Calu3 (cell line): ENCODE measurements around the gene SAMD10. TPM values are rescaled to one million over a fixed set of nuclear protein-coding genes. Genes with fewer than 3 reads are reported as not detected.
"Not testable (repeated sequence)": the region's sequence is repeated elsewhere in the genome, so short reads cannot be mapped to it uniquely, and the experiment has no call there.

ENCODE experiments used
- BruUV-seq: library from RNA; stranded (reverse); fragments of 400-500 nt; replicated peaks from 2 replicates; lab custom pipeline; 2021; lab: Mats Ljungman, UMichigan
- CTCF ChIA-PET: fragments of 300-600 bp; sonication (Branson Sonifier 250); formaldehyde crosslinking; loops from one replicate; lab custom pipeline; 2022; ENCODE audit warnings: antibody characterized with exemption; lab: Charles Lee
- DNase-seq: peaks from one replicate; pipeline ENCODE4 v3.0.0; 2022
- H3K27ac Mint-ChIP-seq: one replicate; pipeline ENCODE4 v1.8.0; 2022; ENCODE audit warnings: mixed read lengths; ENCODE audit not compliant: unreplicated experiment
- H3K27me3 Mint-ChIP-seq: one replicate; pipeline ENCODE4 v1.8.0; 2022; ENCODE audit warnings: mixed read lengths; ENCODE audit not compliant: unreplicated experiment
- H3K36me3 Mint-ChIP-seq: one replicate; pipeline ENCODE4 v1.8.0; 2022; ENCODE audit warnings: mild to moderate bottlenecking, moderate library complexity, mixed read lengths; ENCODE audit not compliant: insufficient read depth, unreplicated experiment
- H3K4me1 Mint-ChIP-seq: one replicate; pipeline ENCODE4 v1.8.0; 2022; ENCODE audit warnings: mild to moderate bottlenecking, low read depth, mixed read lengths; ENCODE audit not compliant: unreplicated experiment
- H3K4me3 Mint-ChIP-seq: one replicate; pipeline ENCODE4 v1.8.0; 2022; ENCODE audit warnings: mild to moderate bottlenecking, low read depth, moderate library complexity, mixed read lengths; ENCODE audit not compliant: unreplicated experiment
- H3K9me3 Mint-ChIP-seq: one replicate; pipeline ENCODE4 v1.8.0; 2022; ENCODE audit warnings: low read depth, mixed read lengths; ENCODE audit not compliant: unreplicated experiment
- CTCF ChIP-seq: fragments of 200-600 bp; IDR thresholded peaks from one replicate; pipeline ENCODE4 v1.8.0; 2022; ENCODE audit warnings: antibody characterized with exemption; ENCODE audit not compliant: unreplicated experiment
- intact Hi-C: fragments of 100-400 bp; cut with micrococcal nuclease; formaldehyde crosslinking; loops from one replicate; pipeline ENCODE4 v1.10.0; 2022; ENCODE audit not compliant: unreplicated experiment
- total RNA-seq: library from RNA; stranded (reverse); gene quantifications from 2 replicates; pipeline ENCODE4 v1.2.3, GENCODE V29; 2022

SAMD10 gene
- total RNA-seq, 1 experiment from 2014 or later, result 23.6 TPM

DNA sequence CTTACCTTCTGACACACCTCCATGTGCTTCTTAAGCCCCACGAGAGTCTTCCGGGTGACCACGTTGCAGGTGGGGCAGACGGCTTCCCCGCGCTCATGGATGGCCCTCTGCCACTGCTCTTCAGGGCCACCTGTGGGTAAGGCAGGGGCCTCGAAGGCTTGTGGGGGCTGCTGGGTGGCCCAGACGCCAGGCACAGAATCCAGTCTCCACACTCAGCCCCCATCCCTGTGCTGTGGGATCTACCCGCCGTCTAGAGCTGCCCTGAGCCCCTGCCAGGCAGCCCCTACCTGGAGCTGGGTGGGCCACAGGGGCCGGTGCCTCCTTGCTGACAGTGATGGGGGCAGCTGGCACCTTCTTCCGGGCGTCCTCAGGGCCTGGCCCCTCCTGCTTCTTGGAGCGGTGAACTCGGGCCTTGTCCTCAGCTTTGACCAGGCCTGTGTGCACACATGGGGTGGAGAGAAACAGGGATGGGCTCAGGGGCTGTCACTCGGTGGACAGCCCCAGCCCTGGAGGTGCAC, 15.6 kb downstream of the SAMD10 start:
- Mint-ChIP-seq H3K36me3 (peaks cover 54% of the 10 kb centered on the region), H3K27me3 (no peaks in the 10 kb centered on the region), H3K27ac (no peak overlapping the region), H3K4me3 (no peak overlapping the region), H3K9me3 (no peaks in the 10 kb centered on the region), H3K4me1 (peaks cover 8% of the 10 kb centered on the region)
- CTCF ChIA-PET, result no interaction called here
- BruUV-seq, result no TSS peak
- intact Hi-C loops, result no loop called here
- DNase-seq, result no peak
- no peak for TF ChIP-seq CTCF

DNA sequence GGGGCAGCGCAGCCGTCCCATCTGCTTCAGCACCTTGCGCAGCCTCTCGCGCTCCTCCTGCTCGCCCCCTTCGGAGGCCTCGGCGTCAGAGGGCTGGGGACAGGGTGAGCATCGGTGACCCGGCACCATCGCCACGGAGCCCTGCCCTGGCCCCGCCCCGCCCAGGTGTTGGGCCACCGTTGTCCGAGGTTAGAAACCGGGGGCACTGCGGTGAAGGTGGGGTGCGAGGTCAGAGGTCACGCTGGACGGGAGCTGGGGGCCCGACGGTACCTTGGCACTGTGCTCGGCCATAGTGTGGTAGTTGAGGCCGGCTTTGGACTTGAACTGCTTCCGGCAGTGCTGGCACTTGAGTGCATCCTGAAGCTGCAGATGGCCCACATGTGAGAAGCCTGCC, 16.1 kb downstream of the SAMD10 start:
- BruUV-seq, result no TSS peak
- Mint-ChIP-seq H3K27me3 (no peaks in the 10 kb centered on the region), H3K36me3 (peaks cover 54% of the 10 kb centered on the region), H3K4me1 (peaks cover 3% of the 10 kb centered on the region), H3K4me3 (no peak overlapping the region), H3K27ac (no peak overlapping the region), H3K9me3 (no peaks in the 10 kb centered on the region)
- CTCF ChIA-PET, result no interaction called here
- no peak for DNase-seq
- no peak for TF ChIP-seq CTCF
- intact Hi-C loops, result no loop called here

DNA sequence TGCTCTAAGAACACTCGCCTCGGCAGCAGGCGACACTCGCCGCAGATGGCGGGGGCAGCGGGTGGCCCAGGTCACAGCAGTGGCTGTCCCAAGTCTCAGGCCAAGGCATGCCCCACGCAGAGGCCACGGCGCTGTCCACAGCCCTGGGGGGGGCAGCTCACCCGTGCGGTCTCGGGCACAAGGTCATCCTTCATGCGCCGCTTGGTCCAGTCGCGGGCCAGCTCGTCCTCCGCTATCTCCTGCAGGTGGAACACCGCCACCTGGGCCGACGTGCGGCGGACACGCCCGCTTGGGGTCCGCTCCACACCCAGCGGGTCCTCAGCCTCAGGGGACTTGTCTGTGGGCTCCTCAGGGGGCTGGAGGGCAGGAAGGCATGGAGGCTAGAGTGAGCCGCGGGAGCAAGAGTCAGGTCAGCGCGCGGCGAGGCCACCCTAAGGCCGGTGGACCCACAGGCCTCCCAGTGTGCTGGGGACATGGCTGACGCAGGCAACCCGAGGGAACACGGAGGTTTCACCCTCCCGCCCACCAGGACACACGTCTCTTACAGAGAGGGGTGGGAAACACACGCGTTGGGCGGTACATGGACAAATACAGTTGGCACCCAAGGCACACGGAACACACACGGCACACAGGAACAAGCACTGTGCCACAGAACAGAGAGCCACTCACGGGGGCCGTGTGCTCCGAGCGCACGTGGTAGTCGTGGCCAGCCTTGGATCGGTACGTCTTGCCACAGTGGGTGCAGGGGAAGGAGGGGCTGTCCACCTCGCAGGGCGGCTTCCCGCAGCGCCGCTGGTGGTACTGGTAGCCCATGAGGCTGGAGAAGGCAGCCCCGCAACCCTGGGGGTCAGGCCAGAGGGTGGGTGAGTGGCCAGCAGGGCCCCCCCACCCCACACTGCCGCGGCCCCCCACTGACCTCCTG, 16.8 kb downstream of the SAMD10 start:
- H3K27me3 Mint-ChIP-seq, result no peaks in the 10 kb centered on the region
- no peak overlapping the region for H3K4me3 Mint-ChIP-seq
- H3K36me3 Mint-ChIP-seq, result peaks cover 58% of the 10 kb centered on the region
- DNase-seq, result no peak
- BruUV-seq, result no TSS peak
- CTCF ChIA-PET, result no interaction called here
- no peaks in the 10 kb centered on the region for H3K9me3 Mint-ChIP-seq
- no peak for TF ChIP-seq CTCF
- no peaks in the 10 kb centered on the region for H3K4me1 Mint-ChIP-seq
- H3K27ac Mint-ChIP-seq, result no peak overlapping the region
- intact Hi-C loops, result no loop called here

DNA sequence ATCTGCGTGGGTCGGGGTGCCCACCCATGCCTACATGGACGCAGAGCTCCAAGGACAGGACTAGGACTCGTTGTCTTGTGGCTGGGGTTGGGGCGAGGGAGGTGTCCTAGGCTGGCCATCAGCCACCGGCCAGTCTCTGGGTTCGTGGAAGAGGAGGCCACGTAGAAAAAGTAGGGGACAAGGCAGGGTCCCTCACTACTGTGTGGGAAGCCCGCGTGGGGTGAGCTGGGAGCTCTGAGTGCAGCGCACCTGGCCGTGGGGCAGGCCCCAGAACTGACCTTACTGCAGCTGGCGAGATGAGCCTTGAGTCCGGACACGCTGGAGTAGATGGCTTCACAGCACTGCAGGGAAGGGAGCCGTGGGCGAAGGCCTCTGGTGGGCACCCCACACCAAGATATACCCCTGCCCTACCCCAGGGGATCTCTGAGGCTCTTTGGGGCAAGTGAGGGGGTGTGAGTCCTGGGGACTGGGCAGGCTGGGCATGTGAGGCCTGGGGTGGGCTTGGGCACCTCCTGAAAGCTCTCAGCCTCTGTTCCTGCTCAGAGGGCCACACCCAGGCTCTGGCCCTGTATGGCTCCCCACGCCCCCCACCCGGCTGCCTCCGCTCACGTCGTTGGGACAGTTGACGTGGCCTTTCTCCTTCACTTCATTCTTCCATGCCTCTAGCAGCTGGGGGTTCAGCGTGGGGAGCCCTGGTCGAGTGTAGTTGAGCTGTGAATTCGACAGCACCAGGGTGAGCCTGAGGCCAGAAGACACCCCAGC, 17.6 kb downstream of the SAMD10 start:
- Mint-ChIP-seq H3K4me3 (no peak overlapping the region), H3K4me1 (no peaks in the 10 kb centered on the region), H3K36me3 (peaks cover 66% of the 10 kb centered on the region), H3K27ac (no peak overlapping the region), H3K9me3 (no peaks in the 10 kb centered on the region), H3K27me3 (no peaks in the 10 kb centered on the region)
- no TSS peak for BruUV-seq
- CTCF ChIA-PET, result no interaction called here
- no peak for DNase-seq
- no peak for TF ChIP-seq CTCF
- intact Hi-C loops, result no loop called here

- H3K36me3 Mint-ChIP-seq, result peaks cover 72% of the 10 kb centered on the region
- intact Hi-C loops, H3K4me1 Mint-ChIP-seq, H3K4me3 Mint-ChIP-seq, H3K27me3 Mint-ChIP-seq, H3K27ac Mint-ChIP-seq, CTCF ChIA-PET, BruUV-seq, DNase-seq, H3K9me3 Mint-ChIP-seq: not testable (repeated sequence)
These were observed 18.5 kb downstream of the SAMD10 start for GRCh38 chr20:63960654-63961621.
